ENCODE data around the gene IQGAP3.

IQGAP3 gene

DNA sequence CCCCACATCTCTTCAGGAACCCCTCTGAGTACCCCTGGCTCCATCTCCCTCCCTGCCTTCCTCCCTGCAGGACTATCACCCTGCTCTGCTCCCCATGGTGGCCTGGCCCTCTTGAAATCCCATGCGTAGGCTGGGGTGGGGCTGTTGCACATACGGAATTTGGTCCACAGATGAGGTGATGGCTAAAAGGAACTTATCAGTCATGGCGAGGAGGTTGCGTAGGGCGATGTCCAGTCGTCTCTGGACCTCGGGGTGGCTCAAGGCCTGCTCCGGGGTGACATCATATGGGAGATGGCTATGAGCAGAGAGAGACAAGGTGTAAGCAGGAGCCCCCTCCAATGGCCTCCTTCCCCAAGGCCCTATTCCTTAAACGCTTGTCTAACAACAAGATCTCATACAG is 35.3 kb downstream of the IQGAP3 start:
- Histone ChIP-seq H3K36me3 (replicated peaks; ENCODE audit: low read depth, low read length) (no peaks in the 10 kb centered on the region), H4K20me1 (ENCODE audit: insufficient read depth, low read length) (no peaks in the 10 kb centered on the region), H3K27ac (ENCODE audit: low read length) (no peak overlapping the region)

DNA sequence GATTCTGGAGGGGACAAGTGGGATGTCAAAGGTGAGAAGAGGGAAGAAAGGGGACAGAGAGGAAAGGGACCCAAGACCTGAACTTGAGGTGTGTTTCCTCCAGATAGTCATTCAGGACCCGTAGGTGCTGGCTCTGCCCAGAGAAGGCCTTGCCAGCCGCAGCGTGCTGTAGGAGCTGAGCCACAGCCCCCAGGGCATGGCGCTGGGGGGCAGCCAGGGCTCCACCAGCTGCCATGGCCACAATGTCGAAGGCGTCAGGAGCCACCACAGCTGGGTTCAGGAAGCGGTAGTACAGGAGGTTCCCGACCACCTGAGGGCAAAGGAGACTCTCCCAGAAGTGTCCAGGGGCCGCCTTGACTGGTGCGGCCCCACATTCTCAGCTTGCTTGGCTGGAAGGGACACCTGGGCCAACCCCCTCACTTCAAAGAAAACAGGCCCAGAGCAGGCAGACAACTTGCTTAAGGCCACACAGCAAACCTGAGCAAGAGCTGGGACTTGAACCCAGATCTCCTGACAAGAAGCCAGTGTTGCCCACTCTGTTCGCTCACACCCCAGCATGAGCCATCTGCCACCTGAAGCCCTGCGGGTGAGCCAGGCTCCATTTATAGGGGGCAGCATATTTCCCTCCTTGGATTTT is 37.8 kb downstream of the IQGAP3 start:
- H3K4me2 ChIP-seq (ENCODE audit: low read length): no peak overlapping the region
- no peaks in the 10 kb centered on the region for H3K36me3 ChIP-seq (replicated peaks; ENCODE audit: low read depth, low read length)
- H3K9ac ChIP-seq (ENCODE audit: low read length): no peak overlapping the region
- TF ChIP-seq CTCF (IDR thresholded peaks at IDR 0.05; ENCODE audit: low read depth, low read length): no peak
- TF ChIP-seq EZH2phosphoT487 (IDR thresholded peaks at IDR 0.05; ENCODE audit: low read depth): no peak
- H3K4me3 ChIP-seq (ENCODE audit: low read length): no peak overlapping the region
- H3K27ac ChIP-seq (ENCODE audit: low read length): no peak overlapping the region
- no peaks in the 10 kb centered on the region for H3K27me3 ChIP-seq (ENCODE audit: low read depth, low read length)
- H3K4me1 ChIP-seq (ENCODE audit: low read length): no peaks in the 10 kb centered on the region
- no peaks in the 10 kb centered on the region for H3K9me3 ChIP-seq (ENCODE audit: insufficient read depth, low read length)
- H4K20me1 ChIP-seq (ENCODE audit: insufficient read depth, low read length): no peaks in the 10 kb centered on the region
- H3K79me2 ChIP-seq (ENCODE audit: low read length): no peaks in the 10 kb centered on the region
- no peak overlapping the region for H2AFZ ChIP-seq (ENCODE audit: low read depth, low read length)

More for the DNA sequence above, 35.3 kb downstream of the IQGAP3 start:
- no peak overlapping the region for H3K4me2 ChIP-seq (ENCODE audit: low read length)
- no peak overlapping the region for H3K9ac ChIP-seq (ENCODE audit: low read length)
- no peaks in the 10 kb centered on the region for H3K4me1 ChIP-seq (ENCODE audit: low read length)
- no peak overlapping the region for H3K4me3 ChIP-seq (ENCODE audit: low read length)
- TF ChIP-seq CTCF (IDR thresholded peaks at IDR 0.05; ENCODE audit: low read depth, low read length) (no peak), EZH2phosphoT487 (IDR thresholded peaks at IDR 0.05; ENCODE audit: low read depth) (no peak)
- H3K79me2 ChIP-seq (ENCODE audit: low read length): no peaks in the 10 kb centered on the region
- no peaks in the 10 kb centered on the region for H3K27me3 ChIP-seq (ENCODE audit: low read depth, low read length)
- no peak overlapping the region for H2AFZ ChIP-seq (ENCODE audit: low read depth, low read length)
- no peaks in the 10 kb centered on the region for H3K9me3 ChIP-seq (ENCODE audit: insufficient read depth, low read length)

GRCh38 chr1:156533568-156534220 is 38.7 kb downstream of the IQGAP3 start:
- Histone ChIP-seq H3K9ac (ENCODE audit: low read length) (no peak overlapping the region), H3K27me3 (ENCODE audit: low read depth, low read length) (no peaks in the 10 kb centered on the region), H3K9me3 (ENCODE audit: insufficient read depth, low read length) (no peaks in the 10 kb centered on the region), H3K4me1 (ENCODE audit: low read length) (no peaks in the 10 kb centered on the region), H4K20me1 (ENCODE audit: insufficient read depth, low read length) (no peaks in the 10 kb centered on the region), H2AFZ (ENCODE audit: low read depth, low read length) (no peak overlapping the region), H3K4me3 (ENCODE audit: low read length) (no peak overlapping the region), H3K27ac (ENCODE audit: low read length) (no peak overlapping the region), H3K79me2 (ENCODE audit: low read length) (no peaks in the 10 kb centered on the region), H3K36me3 (replicated peaks; ENCODE audit: low read depth, low read length) (no peaks in the 10 kb centered on the region), H3K4me2 (ENCODE audit: low read length) (no peak overlapping the region)
- TF ChIP-seq EZH2phosphoT487 (IDR thresholded peaks at IDR 0.05; ENCODE audit: low read depth) (no peak), CTCF (IDR thresholded peaks at IDR 0.05; ENCODE audit: low read depth, low read length) (no peak)

GRCh38 chr1:156532374-156532773 is 40.0 kb downstream of the IQGAP3 start:
- Histone ChIP-seq H2AFZ (ENCODE audit: low read depth, low read length) (no peak overlapping the region), H3K9ac (ENCODE audit: low read length) (no peak overlapping the region), H3K4me2 (ENCODE audit: low read length) (no peak overlapping the region), H3K79me2 (ENCODE audit: low read length) (no peaks in the 10 kb centered on the region), H3K27me3 (ENCODE audit: low read depth, low read length) (no peaks in the 10 kb centered on the region), H3K4me3 (ENCODE audit: low read length) (no peak overlapping the region), H3K36me3 (replicated peaks; ENCODE audit: low read depth, low read length) (no peaks in the 10 kb centered on the region), H4K20me1 (ENCODE audit: insufficient read depth, low read length) (no peaks in the 10 kb centered on the region), H3K27ac (ENCODE audit: low read length) (no peak overlapping the region), H3K4me1 (ENCODE audit: low read length) (no peaks in the 10 kb centered on the region), H3K9me3 (ENCODE audit: insufficient read depth, low read length) (no peaks in the 10 kb centered on the region)
- TF ChIP-seq EZH2phosphoT487 (IDR thresholded peaks at IDR 0.05; ENCODE audit: low read depth) (no peak), CTCF (IDR thresholded peaks at IDR 0.05; ENCODE audit: low read depth, low read length) (no peak)
